DND-41 (cell line): Measurements from ENCODE around the gene ELL.

Experiments used
- ATAC-seq: fragments of 200-7000 bp; cut with Tn5 transposase; 3 replicates; pipeline ENCODE4 v1.9.1; 2021; ENCODE audit warnings: low read depth; ENCODE audit not compliant: insufficient read depth
- DNase-seq: peaks from one replicate; pipeline ENCODE4 v3.0.0-alpha.2; 2020
- H2AFZ ChIP-seq: 2 replicates; pipeline ENCODE4 v1.6.0; 2012; ENCODE audit warnings: low read depth, low read length
- H3K27ac ChIP-seq: 2 replicates; pipeline ENCODE4 v1.5.1; 2012; ENCODE audit warnings: low read length, inconsistent platforms
- H3K27me3 ChIP-seq: fragments of 200-600 bp; sonication (generic); 2 replicates; pipeline ENCODE4 v1.6.0; 2012; ENCODE audit warnings: low read length, mild to moderate bottlenecking, inconsistent platforms; ENCODE audit not compliant: insufficient read depth, poor library complexity
- H3K36me3 ChIP-seq: 2 replicates; pipeline ENCODE4 v1.5.1; 2012; ENCODE audit warnings: low read length, inconsistent platforms; ENCODE audit not compliant: insufficient read depth
- H3K4me1 ChIP-seq: 2 replicates; pipeline ENCODE4 v1.5.1; 2012; ENCODE audit warnings: mild to moderate bottlenecking, low read length; ENCODE audit not compliant: insufficient read depth
- H3K4me2 ChIP-seq: 2 replicates; pipeline ENCODE4 v1.6.0; 2012; ENCODE audit warnings: mild to moderate bottlenecking, moderate library complexity, low read length, inconsistent platforms; ENCODE audit not compliant: insufficient read depth
- H3K4me3 ChIP-seq, 2 experiments: fragments of 200-600 bp in 1 of 2; shearing (Covaris generic) in 1 of 2; 2 replicates each; pipeline ENCODE4 v1.5.1; 2012 to 2016; ENCODE audit warnings: inconsistent platforms in 2 of 2, low read length in 2 of 2, mild to moderate bottlenecking in 2 of 2, low read depth in 1 of 2, moderate library complexity in 1 of 2
- H3K79me2 ChIP-seq: 2 replicates; pipeline ENCODE4 v1.6.0; 2012; ENCODE audit warnings: low read length, inconsistent platforms; ENCODE audit not compliant: insufficient read depth
- H3K9ac ChIP-seq: 2 replicates; pipeline ENCODE4 v1.6.0; 2012; ENCODE audit warnings: low read depth, mild to moderate bottlenecking, inconsistent platforms, low read length, moderate library complexity
- H3K9me3 ChIP-seq: 2 replicates; pipeline ENCODE4 v1.5.1; 2012; ENCODE audit warnings: low read length, moderate library complexity, mild to moderate bottlenecking, inconsistent platforms; ENCODE audit not compliant: insufficient read depth, severe bottlenecking
- H4K20me1 ChIP-seq: 2 replicates; pipeline ENCODE4 v1.6.0; 2012; ENCODE audit warnings: low read length; ENCODE audit not compliant: insufficient read depth
- CTCF ChIP-seq: IDR thresholded peaks from 2 replicates; pipeline ENCODE4 v1.5.1; 2012; ENCODE audit warnings: borderline replicate concordance, low read length, moderate library complexity, mild to moderate bottlenecking; ENCODE audit not compliant: poor library complexity, severe bottlenecking; ENCODE audit errors: extremely low read depth
- EZH2 ChIP-seq: IDR thresholded peaks from 3 replicates; pipeline ENCODE4 v1.6.1; 2012; ENCODE audit warnings: borderline replicate concordance, low read depth, mild to moderate bottlenecking, moderate library complexity, low read length, inconsistent platforms; ENCODE audit not compliant: severe bottlenecking

Gene ELL

GRCh38 chr19:18396471-18397241, 125.2 kb downstream of the ELL start:
- Histone ChIP-seq H3K9me3 (no peaks in the 10 kb centered on the region), H4K20me1 (no peaks in the 10 kb centered on the region), H3K4me1 (no peaks in the 10 kb centered on the region), H3K9ac (no peak overlapping the region), H3K4me3 (no peak overlapping the region), H3K79me2 (no peaks in the 10 kb centered on the region), H3K27ac (no peak overlapping the region), H3K4me2 (no peak overlapping the region), H2AFZ (no peak overlapping the region), H3K36me3 (no peaks in the 10 kb centered on the region), H3K27me3 (no peaks in the 10 kb centered on the region)
- no peak for TF ChIP-seq EZH2
- TF ChIP-seq CTCF, result no peak
- no peak for DNase-seq
- ATAC-seq, result no peak

GRCh38 chr19:18393836-18394235, 128.0 kb downstream of the ELL start:
- Histone ChIP-seq H3K79me2 (no peaks in the 10 kb centered on the region), H3K4me1 (peaks cover 5% of the 10 kb centered on the region), H3K27me3 (peaks cover 2% of the 10 kb centered on the region), H3K4me3 (no peak overlapping the region), H4K20me1 (no peaks in the 10 kb centered on the region), H3K36me3 (no peaks in the 10 kb centered on the region), H3K4me2 (no peak overlapping the region), H2AFZ (no peak overlapping the region), H3K27ac (no peak overlapping the region), H3K9ac (no peak overlapping the region), H3K9me3 (no peaks in the 10 kb centered on the region)
- TF ChIP-seq EZH2 (no peak), CTCF (no peak)
- ATAC-seq (no peak), DNase-seq (no peak)

GRCh38 chr19:18392926-18393325, 128.9 kb downstream of the ELL start:
- TF ChIP-seq CTCF (no peak), EZH2 (no peak)
- no peak overlapping the region for H3K4me3 ChIP-seq
- no peak overlapping the region for H3K4me2 ChIP-seq
- no peak for DNase-seq
- H4K20me1 ChIP-seq, result no peaks in the 10 kb centered on the region
- no peak overlapping the region for H3K27ac ChIP-seq
- ATAC-seq, result no peak
- H3K79me2 ChIP-seq, result no peaks in the 10 kb centered on the region
- H3K9ac ChIP-seq, result no peak overlapping the region
- H3K4me1 ChIP-seq, result peaks cover 14% of the 10 kb centered on the region
- peaks cover 9% of the 10 kb centered on the region for H3K27me3 ChIP-seq
- H3K9me3 ChIP-seq, result no peaks in the 10 kb centered on the region
- no peaks in the 10 kb centered on the region for H3K36me3 ChIP-seq
- H2AFZ ChIP-seq, result no peak overlapping the region
